ENCODE data around the gene TBC1D22A. TPM values are rescaled to one million over a fixed set of nuclear protein-coding genes. Genes with fewer than 3 reads are reported as not detected.

TBC1D22A gene
- total RNA-seq, 1 donor from 2014 or later = 28.9 TPM

DNA sequence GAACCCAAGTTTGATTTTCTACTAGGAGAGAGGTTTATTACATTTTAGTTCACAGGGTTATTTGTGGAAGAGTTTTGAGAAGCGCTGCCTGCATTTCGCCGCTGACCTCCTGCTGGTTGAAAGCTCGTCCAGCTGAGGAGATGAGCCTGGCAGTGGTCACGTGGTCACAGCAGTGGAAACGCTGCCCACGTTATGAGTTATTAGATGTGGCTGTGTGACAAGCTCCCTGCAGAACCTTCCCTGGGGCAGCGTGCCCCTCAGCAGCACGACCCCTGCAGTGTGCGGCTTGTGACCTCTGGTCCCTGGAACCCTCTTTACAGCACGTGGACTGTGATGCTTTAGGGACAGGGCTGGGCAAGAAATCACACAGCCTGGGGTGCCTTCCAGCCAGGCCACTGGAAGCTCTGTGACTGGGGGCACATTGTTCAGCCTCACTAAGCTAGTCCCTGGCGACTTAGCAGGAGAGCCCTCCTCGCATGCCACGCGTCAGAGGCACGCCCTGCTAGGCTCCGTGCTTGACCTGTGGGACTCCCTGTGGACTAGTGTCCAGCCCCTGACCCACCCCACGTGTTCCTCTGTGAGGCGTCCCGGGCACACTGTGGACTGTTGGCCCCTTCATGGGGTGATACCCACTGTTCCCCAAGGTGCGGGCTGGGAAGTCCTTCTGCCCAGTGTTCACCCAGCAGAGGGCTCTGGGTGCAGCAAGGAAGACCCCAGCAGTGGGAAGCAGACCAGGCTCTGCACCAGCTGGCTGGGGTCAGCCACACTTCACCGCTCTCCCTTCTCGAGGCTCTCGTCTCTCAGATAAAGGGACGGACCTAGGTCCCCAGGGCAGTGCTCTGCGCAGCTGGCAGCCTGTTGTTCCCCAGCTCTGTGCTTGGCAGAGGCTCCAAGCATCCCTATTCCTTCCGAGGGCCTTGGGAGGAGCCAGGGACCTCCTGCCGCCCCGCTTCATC, 349.5 kb downstream of the TBC1D22A start:
- peaks cover 17% of the 10 kb centered on the region for H3K4me1 Mint-ChIP-seq (ENCODE audit: unreplicated experiment)
- no peaks in the 10 kb centered on the region for H3K27me3 Mint-ChIP-seq (ENCODE audit: unreplicated experiment)
- no peak overlapping the region for H3K27ac Mint-ChIP-seq (ENCODE audit: unreplicated experiment)
- H3K36me3 Mint-ChIP-seq (ENCODE audit: unreplicated experiment) = peaks cover 4% of the 10 kb centered on the region
- no peak overlapping the region for H3K4me3 Mint-ChIP-seq (ENCODE audit: unreplicated experiment)
- no peaks in the 10 kb centered on the region for H3K9me3 Mint-ChIP-seq (ENCODE audit: unreplicated experiment)
- DNase-seq (ENCODE audit: extremely low spot score, unreplicated experiment) = no peak
- TF ChIP-seq, protein P1, sequence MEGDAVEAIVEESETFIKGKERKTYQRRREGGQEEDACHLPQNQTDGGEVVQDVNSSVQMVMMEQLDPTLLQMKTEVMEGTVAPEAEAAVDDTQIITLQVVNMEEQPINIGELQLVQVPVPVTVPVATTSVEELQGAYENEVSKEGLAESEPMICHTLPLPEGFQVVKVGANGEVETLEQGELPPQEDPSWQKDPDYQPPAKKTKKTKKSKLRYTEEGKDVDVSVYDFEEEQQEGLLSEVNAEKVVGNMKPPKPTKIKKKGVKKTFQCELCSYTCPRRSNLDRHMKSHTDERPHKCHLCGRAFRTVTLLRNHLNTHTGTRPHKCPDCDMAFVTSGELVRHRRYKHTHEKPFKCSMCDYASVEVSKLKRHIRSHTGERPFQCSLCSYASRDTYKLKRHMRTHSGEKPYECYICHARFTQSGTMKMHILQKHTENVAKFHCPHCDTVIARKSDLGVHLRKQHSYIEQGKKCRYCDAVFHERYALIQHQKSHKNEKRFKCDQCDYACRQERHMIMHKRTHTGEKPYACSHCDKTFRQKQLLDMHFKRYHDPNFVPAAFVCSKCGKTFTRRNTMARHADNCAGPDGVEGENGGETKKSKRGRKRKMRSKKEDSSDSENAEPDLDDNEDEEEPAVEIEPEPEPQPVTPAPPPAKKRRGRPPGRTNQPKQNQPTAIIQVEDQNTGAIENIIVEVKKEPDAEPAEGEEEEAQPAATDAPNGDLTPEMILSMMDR (IDR thresholded peaks at IDR 0.05) = no peak

- no peaks in the 10 kb centered on the region for H3K9me3 Mint-ChIP-seq (ENCODE audit: unreplicated experiment)
- H3K27ac Mint-ChIP-seq (ENCODE audit: unreplicated experiment) = no peak overlapping the region
- peaks cover 11% of the 10 kb centered on the region for H3K4me1 Mint-ChIP-seq (ENCODE audit: unreplicated experiment)
- TF ChIP-seq, protein P1 (IDR thresholded peaks at IDR 0.05) = no peak
- H3K27me3 Mint-ChIP-seq (ENCODE audit: unreplicated experiment) = no peaks in the 10 kb centered on the region
- DNase-seq (ENCODE audit: extremely low spot score, unreplicated experiment) = no peak
- H3K4me3 Mint-ChIP-seq (ENCODE audit: unreplicated experiment) = no peak overlapping the region
- peaks cover 5% of the 10 kb centered on the region for H3K36me3 Mint-ChIP-seq (ENCODE audit: unreplicated experiment)
Observed at GRCh38 chr22:47112582-47112965, 350.1 kb downstream of the TBC1D22A start.

- TF ChIP-seq, protein P1 (IDR thresholded peaks at IDR 0.05) = no peak
- no peak overlapping the region for H3K4me3 Mint-ChIP-seq (ENCODE audit: unreplicated experiment)
- H3K4me1 Mint-ChIP-seq (ENCODE audit: unreplicated experiment) = peaks cover 7% of the 10 kb centered on the region
- H3K27ac Mint-ChIP-seq (ENCODE audit: unreplicated experiment) = no peak overlapping the region
- no peaks in the 10 kb centered on the region for H3K27me3 Mint-ChIP-seq (ENCODE audit: unreplicated experiment)
- peaks cover 5% of the 10 kb centered on the region for H3K36me3 Mint-ChIP-seq (ENCODE audit: unreplicated experiment)
- no peaks in the 10 kb centered on the region for H3K9me3 Mint-ChIP-seq (ENCODE audit: unreplicated experiment)
- no peak for DNase-seq (ENCODE audit: extremely low spot score, unreplicated experiment)
Observed at GRCh38 chr22:47112994-47113852, 350.8 kb downstream of the TBC1D22A start.

DNA sequence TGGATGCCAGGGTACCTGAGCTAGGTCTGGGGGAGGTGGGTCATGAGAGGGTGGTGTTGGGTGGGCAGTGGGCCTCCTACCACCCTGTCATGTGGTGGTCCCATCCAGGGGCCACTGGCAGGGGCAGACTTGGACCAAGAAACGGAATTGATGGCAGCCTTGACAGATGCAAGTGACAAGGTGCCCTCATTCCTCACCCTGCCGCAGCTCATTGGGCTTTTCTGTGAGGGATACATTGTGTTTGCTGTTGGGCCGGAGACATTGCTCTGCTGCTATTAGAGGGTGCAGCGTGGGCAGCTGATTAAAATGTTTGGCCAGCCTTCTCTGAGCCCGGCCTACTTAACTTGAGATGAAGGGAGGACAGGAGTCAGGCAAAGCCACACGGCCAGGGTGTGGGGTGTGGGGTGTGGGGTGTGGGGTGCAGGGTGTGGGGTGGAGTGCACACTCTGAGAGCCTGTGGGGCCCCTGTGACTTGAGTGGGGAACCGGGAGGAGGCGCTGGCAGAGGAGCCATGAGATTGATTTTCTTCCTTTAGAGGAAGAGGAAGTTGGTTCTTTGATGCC, 351.5 kb downstream of the TBC1D22A start:
- TF ChIP-seq, protein P1 (IDR thresholded peaks at IDR 0.05) = no peak
- Mint-ChIP-seq H3K27me3 (ENCODE audit: unreplicated experiment) (no peaks in the 10 kb centered on the region), H3K36me3 (ENCODE audit: unreplicated experiment) (peaks cover 5% of the 10 kb centered on the region), H3K4me1 (ENCODE audit: unreplicated experiment) (peaks cover 7% of the 10 kb centered on the region), H3K9me3 (ENCODE audit: unreplicated experiment) (no peaks in the 10 kb centered on the region), H3K27ac (ENCODE audit: unreplicated experiment) (no peak overlapping the region), H3K4me3 (ENCODE audit: unreplicated experiment) (no peak overlapping the region)
- DNase-seq (ENCODE audit: extremely low spot score, unreplicated experiment) = no peak

Data from osteocyte (in vitro differentiated cells).